OCI-LY7 (cell line): ENCODE results near the gene TSEN15.

Experiments used
- CTCF ChIP-seq: fragments of 200-600 bp; sonication (generic); conservative IDR thresholded peaks from 2 replicates; pipeline ENCODE4 v1.5.1; 2014; ENCODE audit warnings: mild to moderate bottlenecking, antibody characterized with exemption, low read length, moderate library complexity, mixed read lengths
- EZH2phosphoT487 ChIP-seq: fragments of 200-600 bp; sonication (generic); IDR thresholded peaks from 2 replicates; pipeline ENCODE4 v1.6.1; 2018; ENCODE audit warnings: low read depth, borderline replicate concordance, mild to moderate bottlenecking, mixed run types, antibody characterized with exemption, low read length, moderate library complexity, mixed read lengths

GRCh38 chr1:184037849-184038591 is 13.5 kb upstream of the TSEN15 start:
- no peak for TF ChIP-seq CTCF
- no peak for TF ChIP-seq EZH2phosphoT487
